Esophagus squamous epithelium (tissue), 4 donors: ENCODE data around the gene CENPL.
"Not testable (repeated sequence)": the region's sequence is repeated elsewhere in the genome, so short reads cannot be mapped to it uniquely, and the experiment has no call there.

Experiments used
- CTCF ChIP-seq, 6 experiments: fragments of 450-650 bp in 4 of 6; fragments of 200-600 bp in 2 of 6; sonication (generic) in 2 of 6; IDR thresholded peaks; one replicate each; pipeline ENCODE4 v1.5.1; 2016 to 2019; ENCODE audit warnings: antibody characterized with exemption in 6 of 6, mild to moderate bottlenecking in 4 of 6, moderate library complexity in 4 of 6
- POLR2A ChIP-seq, 4 donors: fragments of 450-650 bp; IDR thresholded peaks; one replicate each; pipeline ENCODE4 v1.6.1; 2017; ENCODE audit warnings: antibody characterized with exemption in 4 of 4, mild to moderate bottlenecking in 4 of 4, moderate library complexity in 3 of 4

GRCh38 chr1:173770330-173770729 lies 54.4 kb downstream of the CENPL start:
- not testable (repeated sequence) for TF ChIP-seq CTCF, POLR2A (IDR thresholded peaks at IDR 0.05)
